ENCODE data around the gene FBXL2.

FBXL2 gene

DNA sequence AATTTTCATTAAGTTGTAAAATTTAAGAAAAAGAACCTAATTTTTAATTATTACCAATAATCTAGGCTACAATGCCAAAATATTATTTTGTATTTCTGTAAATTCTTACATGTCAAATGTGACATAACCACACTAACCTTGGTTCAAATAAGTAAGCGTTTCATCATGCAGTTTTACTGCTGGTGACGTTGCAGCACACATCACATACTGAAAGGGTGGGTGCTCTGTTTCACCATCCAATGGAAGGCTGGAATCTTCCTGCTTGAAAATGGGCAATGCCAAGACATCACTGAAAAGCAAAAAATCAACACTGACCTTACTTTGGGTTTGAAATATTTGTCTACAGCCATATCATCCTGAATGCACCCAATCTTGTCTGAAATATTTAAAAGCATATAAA is 148.2 kb downstream of the FBXL2 start:
- Histone ChIP-seq H3K4me2 (ENCODE audit: low read length) (no peak overlapping the region), H3K9me2 (ENCODE audit: low read depth, low read length) (no peaks in the 10 kb centered on the region), H3K4me1 (ENCODE audit: insufficient read depth, low read length, severe bottlenecking) (peaks cover 20% of the 10 kb centered on the region), H3K27me3 (ENCODE audit: insufficient read depth, low read length) (no peaks in the 10 kb centered on the region), H3F3A (ENCODE audit: insufficient read depth, low read length) (no peaks in the 10 kb centered on the region), H3K4me3 (ENCODE audit: low read depth, low read length, poor library complexity, severe bottlenecking) (no peak overlapping the region), H3K9ac (ENCODE audit: low read length) (no peak overlapping the region), H3K27ac (ENCODE audit: low read depth, low read length, poor library complexity, severe bottlenecking) (no peak overlapping the region), H4K20me1 (ENCODE audit: insufficient read depth, low read length) (no peaks in the 10 kb centered on the region), H3K9me3 (ENCODE audit: low read length) (no peaks in the 10 kb centered on the region), H3K79me2 (ENCODE audit: insufficient read depth, low read length) (peaks cover 67% of the 10 kb centered on the region), H2AFZ (ENCODE audit: low read length) (no peak overlapping the region), H3K36me3 (ENCODE audit: insufficient read depth, low read length) (peaks cover 48% of the 10 kb centered on the region)
- TF ChIP-seq, protein P1, sequence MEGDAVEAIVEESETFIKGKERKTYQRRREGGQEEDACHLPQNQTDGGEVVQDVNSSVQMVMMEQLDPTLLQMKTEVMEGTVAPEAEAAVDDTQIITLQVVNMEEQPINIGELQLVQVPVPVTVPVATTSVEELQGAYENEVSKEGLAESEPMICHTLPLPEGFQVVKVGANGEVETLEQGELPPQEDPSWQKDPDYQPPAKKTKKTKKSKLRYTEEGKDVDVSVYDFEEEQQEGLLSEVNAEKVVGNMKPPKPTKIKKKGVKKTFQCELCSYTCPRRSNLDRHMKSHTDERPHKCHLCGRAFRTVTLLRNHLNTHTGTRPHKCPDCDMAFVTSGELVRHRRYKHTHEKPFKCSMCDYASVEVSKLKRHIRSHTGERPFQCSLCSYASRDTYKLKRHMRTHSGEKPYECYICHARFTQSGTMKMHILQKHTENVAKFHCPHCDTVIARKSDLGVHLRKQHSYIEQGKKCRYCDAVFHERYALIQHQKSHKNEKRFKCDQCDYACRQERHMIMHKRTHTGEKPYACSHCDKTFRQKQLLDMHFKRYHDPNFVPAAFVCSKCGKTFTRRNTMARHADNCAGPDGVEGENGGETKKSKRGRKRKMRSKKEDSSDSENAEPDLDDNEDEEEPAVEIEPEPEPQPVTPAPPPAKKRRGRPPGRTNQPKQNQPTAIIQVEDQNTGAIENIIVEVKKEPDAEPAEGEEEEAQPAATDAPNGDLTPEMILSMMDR (IDR thresholded peaks at IDR 0.05; ENCODE audit: low read length) = no peak
- no peak for TF ChIP-seq EZH2 (IDR thresholded peaks at IDR 0.05; ENCODE audit: borderline replicate concordance, low read length)

DNA sequence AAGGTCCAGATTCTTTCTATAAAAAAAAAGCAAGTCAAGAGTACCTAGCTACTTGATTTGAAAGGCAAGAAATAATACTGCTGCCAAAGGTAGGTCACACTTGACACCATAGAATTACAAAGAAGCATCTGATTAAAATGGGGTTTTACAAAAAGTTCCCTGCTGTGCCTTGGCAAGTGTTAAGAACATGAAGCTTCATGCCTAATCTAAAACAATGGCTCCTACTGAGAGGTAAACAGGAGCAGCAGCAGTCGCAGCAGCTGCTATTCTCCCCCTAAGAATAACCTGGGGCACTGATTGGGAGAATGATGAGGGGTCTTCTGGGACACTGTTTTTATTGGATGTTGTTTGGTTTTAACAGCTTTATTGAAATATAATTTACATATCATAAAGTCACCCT is 148.8 kb downstream of the FBXL2 start:
- H3K9me2 ChIP-seq (ENCODE audit: low read depth, low read length) = no peaks in the 10 kb centered on the region
- H3K27me3 ChIP-seq (ENCODE audit: insufficient read depth, low read length) = no peaks in the 10 kb centered on the region
- no peak overlapping the region for H3K9ac ChIP-seq (ENCODE audit: low read length)
- H4K20me1 ChIP-seq (ENCODE audit: insufficient read depth, low read length) = no peaks in the 10 kb centered on the region
- H2AFZ ChIP-seq (ENCODE audit: low read length) = no peak overlapping the region
- H3K4me1 ChIP-seq (ENCODE audit: insufficient read depth, low read length, severe bottlenecking) = peaks cover 26% of the 10 kb centered on the region
- no peak for TF ChIP-seq EZH2 (IDR thresholded peaks at IDR 0.05; ENCODE audit: borderline replicate concordance, low read length)
- TF ChIP-seq, protein P1 (IDR thresholded peaks at IDR 0.05; ENCODE audit: low read length) = no peak
- peaks cover 42% of the 10 kb centered on the region for H3K36me3 ChIP-seq (ENCODE audit: insufficient read depth, low read length)
- peaks cover 73% of the 10 kb centered on the region for H3K79me2 ChIP-seq (ENCODE audit: insufficient read depth, low read length)
- H3K4me2 ChIP-seq (ENCODE audit: low read length) = no peak overlapping the region
- no peak overlapping the region for H3K4me3 ChIP-seq (ENCODE audit: low read depth, low read length, poor library complexity, severe bottlenecking)
- no peak overlapping the region for H3K27ac ChIP-seq (ENCODE audit: low read depth, low read length, poor library complexity, severe bottlenecking)
- H3K9me3 ChIP-seq (ENCODE audit: low read length) = no peaks in the 10 kb centered on the region
- no peaks in the 10 kb centered on the region for H3F3A ChIP-seq (ENCODE audit: insufficient read depth, low read length)

DNA sequence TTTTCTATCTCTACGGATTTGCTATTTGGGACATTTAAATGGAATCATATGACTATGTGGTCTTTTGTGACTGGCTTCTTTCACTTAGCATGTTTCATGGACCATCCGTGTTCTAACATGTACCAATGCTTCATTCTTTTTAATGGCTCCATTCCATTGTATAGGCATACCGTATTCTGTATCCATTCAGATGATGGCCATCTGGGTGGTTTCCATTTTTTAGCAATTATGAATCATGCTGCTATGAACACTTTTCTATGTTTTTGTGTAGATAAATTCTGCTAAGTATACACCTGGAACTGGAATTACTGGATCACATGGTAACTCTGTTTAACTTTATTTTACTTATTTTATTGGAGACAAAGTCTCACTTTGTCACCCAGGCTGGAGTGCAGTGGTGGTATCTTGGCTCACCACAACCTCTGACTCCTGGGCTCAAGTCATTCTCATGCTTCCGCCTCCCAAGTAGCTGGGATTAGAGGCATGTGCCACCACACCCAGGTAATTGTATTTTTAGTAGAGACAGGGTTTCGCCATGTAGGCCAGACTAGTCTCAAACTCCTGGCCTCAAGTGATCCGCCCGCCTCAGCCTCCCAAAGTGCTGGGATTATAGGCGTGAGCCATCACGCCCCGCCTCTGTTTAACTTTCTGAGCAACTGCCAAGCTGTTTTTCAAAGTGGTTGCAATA is 149.5 kb downstream of the FBXL2 start:
- Histone ChIP-seq H3K36me3 (ENCODE audit: insufficient read depth, low read length) (peaks cover 35% of the 10 kb centered on the region), H3K79me2 (ENCODE audit: insufficient read depth, low read length) (peaks cover 80% of the 10 kb centered on the region), H3K4me1 (ENCODE audit: insufficient read depth, low read length, severe bottlenecking) (peaks cover 28% of the 10 kb centered on the region), H3K4me3 (ENCODE audit: low read depth, low read length, poor library complexity, severe bottlenecking) (no peak overlapping the region), H3K27ac (ENCODE audit: low read depth, low read length, poor library complexity, severe bottlenecking) (no peak overlapping the region), H2AFZ (ENCODE audit: low read length) (no peak overlapping the region), H3K4me2 (ENCODE audit: low read length) (no peak overlapping the region), H4K20me1 (ENCODE audit: insufficient read depth, low read length) (no peaks in the 10 kb centered on the region), H3F3A (ENCODE audit: insufficient read depth, low read length) (no peaks in the 10 kb centered on the region), H3K9me2 (ENCODE audit: low read depth, low read length) (no peaks in the 10 kb centered on the region), H3K27me3 (ENCODE audit: insufficient read depth, low read length) (no peaks in the 10 kb centered on the region), H3K9ac (ENCODE audit: low read length) (no peak overlapping the region), H3K9me3 (ENCODE audit: low read length) (no peaks in the 10 kb centered on the region)
- TF ChIP-seq EZH2 (IDR thresholded peaks at IDR 0.05; ENCODE audit: borderline replicate concordance, low read length) = no peak
- TF ChIP-seq, protein P1 (IDR thresholded peaks at IDR 0.05; ENCODE audit: low read length) = no peak
